Neural progenitor cell (in vitro differentiated cells): Measurements from ENCODE around the gene MCMBP. TPM values are rescaled to one million over a fixed set of nuclear protein-coding genes. Genes with fewer than 3 reads are reported as not detected.
A peak's percentile ranks its signal among the peaks of the same experiment; 100 is the strongest.

Experiments
- DNase-seq: peaks from one replicate; pipeline ENCODE4 v3.0.0-alpha.2; 2016; ENCODE audit warnings: low spot score
- H2AFZ ChIP-seq: fragments of 200-600 bp; sonication (generic); replicated peaks from 2 replicates; pipeline ENCODE4 v1.6.1; 2016; ENCODE audit warnings: antibody characterized with exemption
- H3F3A ChIP-seq: fragments of 200-600 bp; sonication (generic); 2 replicates; pipeline ENCODE4 v1.6.1; 2016; ENCODE audit warnings: antibody characterized with exemption, low read depth
- H3K27ac ChIP-seq: fragments of 200-600 bp; sonication (generic); 2 replicates; pipeline ENCODE4 v1.5.1; 2016; ENCODE audit warnings: mild to moderate bottlenecking
- H3K27me3 ChIP-seq: fragments of 200-600 bp; sonication (generic); 2 replicates; pipeline ENCODE4 v1.6.1; 2016; ENCODE audit warnings: mild to moderate bottlenecking, moderate library complexity
- H3K36me3 ChIP-seq: fragments of 200-600 bp; sonication (generic); 2 replicates; pipeline ENCODE4 v1.5.1; 2016
- H3K4me1 ChIP-seq: fragments of 200-600 bp; sonication (generic); 2 replicates; pipeline ENCODE4 v1.6.1; 2016; ENCODE audit warnings: mixed run types
- H3K4me2 ChIP-seq: fragments of 200-600 bp; sonication (generic); 2 replicates; pipeline ENCODE4 v1.6.1; 2016
- H3K4me3 ChIP-seq: fragments of 200-600 bp; sonication (generic); 2 replicates; pipeline ENCODE4 v1.5.1; 2016
- H3K79me2 ChIP-seq: fragments of 200-600 bp; sonication (generic); 2 replicates; pipeline ENCODE4 v1.6.1; 2016; ENCODE audit warnings: low read depth
- H3K9ac ChIP-seq: fragments of 200-600 bp; sonication (generic); 2 replicates; pipeline ENCODE4 v1.6.1; 2016
- H3K9me3 ChIP-seq: fragments of 200-600 bp; sonication (generic); 2 replicates; pipeline ENCODE4 v1.5.1; 2016; ENCODE audit warnings: low read depth
- H4K20me1 ChIP-seq: fragments of 200-600 bp; sonication (generic); 2 replicates; pipeline ENCODE4 v1.6.1; 2016; ENCODE audit warnings: low read depth
- H3K27ac Mint-ChIP-seq: 3 replicates; pipeline ENCODE4 v1.8.0; 2021; ENCODE audit warnings: mixed read lengths
- H3K27me3 Mint-ChIP-seq: 2 replicates; pipeline ENCODE4 v1.8.0; 2022; ENCODE audit warnings: low read depth, mild to moderate bottlenecking, inconsistent platforms, moderate library complexity, mixed read lengths; ENCODE audit not compliant: insufficient read depth
- H3K36me3 Mint-ChIP-seq: 3 replicates; pipeline ENCODE4 v1.8.0; 2021; ENCODE audit warnings: mixed read lengths
- H3K4me1 Mint-ChIP-seq: 3 replicates; pipeline ENCODE4 v1.8.0; 2021; ENCODE audit warnings: mixed read lengths
- H3K4me3 Mint-ChIP-seq: 3 replicates; pipeline ENCODE4 v1.8.0; 2021; ENCODE audit warnings: mild to moderate bottlenecking, moderate library complexity, mixed read lengths
- H3K9me3 Mint-ChIP-seq: 3 replicates; pipeline ENCODE4 v1.8.0; 2020; ENCODE audit warnings: mixed read lengths
- CTCF ChIP-seq: fragments of 200-600 bp; sonication (generic); IDR thresholded peaks from 2 replicates; pipeline ENCODE4 v1.5.1; 2017; ENCODE audit warnings: antibody characterized with exemption, mild to moderate bottlenecking
- EZH2 ChIP-seq: fragments of 200-600 bp; sonication (generic); IDR thresholded peaks from 2 replicates; pipeline ENCODE4 v1.6.1; 2017; ENCODE audit warnings: antibody characterized with exemption, mild to moderate bottlenecking, moderate library complexity
- EZH2phosphoT487 ChIP-seq: fragments of 200-600 bp; sonication (generic); IDR thresholded peaks from 2 replicates; pipeline ENCODE4 v1.6.1; 2017; ENCODE audit warnings: antibody characterized with exemption
- total RNA-seq: library from RNA; depleted of rRNA; stranded (reverse); fragments of >200 nt; gene quantifications from 2 replicates; pipeline ENCODE4 v1.2.3, GENCODE V29; 2015; ENCODE audit warnings: low replicate concordance

MCMBP gene
- total RNA-seq, 1 donor from 2014 or later: 86.3 TPM

GRCh38 chr10:119830851-119831250 lies 41.8 kb downstream of the MCMBP start:
- no peak for DNase-seq
- Histone ChIP-seq H3K9ac (no peak overlapping the region), H3K4me1 (no peaks in the 10 kb centered on the region), H3K27me3 (no peaks in the 10 kb centered on the region), H3F3A (peaks cover 53% of the 10 kb centered on the region), H2AFZ (no peak overlapping the region), H3K4me3 (no peak overlapping the region), H3K9me3 (no peaks in the 10 kb centered on the region), H4K20me1 (peaks cover 4% of the 10 kb centered on the region), H3K4me2 (no peak overlapping the region), H3K79me2 (no peaks in the 10 kb centered on the region), H3K27ac (no peak overlapping the region), H3K36me3 (peaks cover 20% of the 10 kb centered on the region)
- Mint-ChIP-seq H3K36me3 (peaks cover 53% of the 10 kb centered on the region), H3K27ac (no peak overlapping the region), H3K4me3 (no peak overlapping the region), H3K27me3 (peaks cover 2% of the 10 kb centered on the region), H3K4me1 (no peaks in the 10 kb centered on the region), H3K9me3 (no peaks in the 10 kb centered on the region)
- no peak for TF ChIP-seq EZH2phosphoT487
- no peak for TF ChIP-seq EZH2
- no peak for TF ChIP-seq CTCF

GRCh38 chr10:119829429-119829828 lies 43.2 kb downstream of the MCMBP start:
- H4K20me1 ChIP-seq: peaks cover 4% of the 10 kb centered on the region
- H3K27ac Mint-ChIP-seq: peak overlapping the region; percentile 80
- H3K4me1 ChIP-seq: no peaks in the 10 kb centered on the region
- H3K4me3 ChIP-seq: no peak overlapping the region
- no peak overlapping the region for H3K4me2 ChIP-seq
- no peak for TF ChIP-seq EZH2
- no peak for TF ChIP-seq CTCF
- TF ChIP-seq EZH2phosphoT487: no peak
- H3K27me3 Mint-ChIP-seq: peaks cover 2% of the 10 kb centered on the region
- no peak for DNase-seq
- H3K36me3 ChIP-seq: peaks cover 20% of the 10 kb centered on the region
- no peaks in the 10 kb centered on the region for H3K9me3 Mint-ChIP-seq
- no peak overlapping the region for H2AFZ ChIP-seq
- H3K9ac ChIP-seq: no peak overlapping the region
- no peak overlapping the region for H3K4me3 Mint-ChIP-seq
- peaks cover 47% of the 10 kb centered on the region for H3K36me3 Mint-ChIP-seq
- peaks cover 60% of the 10 kb centered on the region for H3F3A ChIP-seq
- no peak overlapping the region for H3K27ac ChIP-seq
- no peaks in the 10 kb centered on the region for H3K27me3 ChIP-seq
- H3K9me3 ChIP-seq: no peaks in the 10 kb centered on the region
- no peaks in the 10 kb centered on the region for H3K79me2 ChIP-seq
- no peaks in the 10 kb centered on the region for H3K4me1 Mint-ChIP-seq

- peaks cover 6% of the 10 kb centered on the region for H3K79me2 ChIP-seq
- H2AFZ ChIP-seq: no peak overlapping the region
- H3F3A ChIP-seq: peaks cover 60% of the 10 kb centered on the region
- peak overlapping the region; percentile 13 for H3K27ac ChIP-seq
- H3K9me3 Mint-ChIP-seq: no peaks in the 10 kb centered on the region
- no peak overlapping the region for H3K4me3 ChIP-seq
- TF ChIP-seq EZH2phosphoT487: no peak
- TF ChIP-seq CTCF: no peak
- no peak for TF ChIP-seq EZH2
- H3K4me3 Mint-ChIP-seq: no peak overlapping the region
- no peak overlapping the region for H3K9ac ChIP-seq
- H3K27ac Mint-ChIP-seq: no peak overlapping the region
- peaks cover 39% of the 10 kb centered on the region for H3K36me3 Mint-ChIP-seq
- no peaks in the 10 kb centered on the region for H3K4me1 Mint-ChIP-seq
- peaks cover 13% of the 10 kb centered on the region for H3K36me3 ChIP-seq
- no peak for DNase-seq
- no peaks in the 10 kb centered on the region for H3K9me3 ChIP-seq
- H3K4me2 ChIP-seq: no peak overlapping the region
- no peaks in the 10 kb centered on the region for H3K4me1 ChIP-seq
- H3K27me3 ChIP-seq: no peaks in the 10 kb centered on the region
- no peaks in the 10 kb centered on the region for H3K27me3 Mint-ChIP-seq
- H4K20me1 ChIP-seq: peaks cover 9% of the 10 kb centered on the region
These were observed 45.2 kb downstream of the MCMBP start for GRCh38 chr10:119827430-119827829.
